ENCODE measurements around the gene LONP2.
"Not testable (repeated sequence)": the region's sequence is repeated elsewhere in the genome, so short reads cannot be mapped to it uniquely, and the experiment has no call there.

LONP2 gene

DNA sequence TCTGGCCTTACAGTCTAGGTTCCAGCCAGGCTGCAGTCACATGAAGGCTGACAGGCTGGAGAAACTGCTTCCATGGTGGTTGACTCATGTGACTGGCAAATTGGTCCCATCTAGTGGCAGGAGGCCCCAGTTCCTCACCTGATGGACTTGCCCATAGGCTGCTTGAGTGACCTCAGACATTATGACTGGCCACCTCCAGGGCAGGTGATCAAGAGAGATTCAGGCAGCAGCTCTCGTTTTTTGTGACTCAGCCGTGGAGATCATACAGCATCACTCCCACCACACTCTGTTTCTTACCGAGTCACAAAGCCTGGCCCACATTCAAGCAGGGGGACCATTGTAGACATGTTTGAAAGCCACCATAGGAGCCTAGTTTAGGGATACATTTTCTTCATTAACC lies 106.6 kb downstream of the LONP2 start:
- DNase-seq (no peak), ATAC-seq (replicated peaks) (peak; percentile 15 to 18)
- peaks cover 31 to 49% of the 10 kb centered on the region in 2 donors for H3K36me3 Mint-ChIP-seq
- no peaks in the 10 kb centered on the region for H3K27me3 Mint-ChIP-seq
- H3K9me3 Mint-ChIP-seq, result no peaks in the 10 kb centered on the region
- peak overlapping the region; percentile 69 for H3K27ac Mint-ChIP-seq
- H3K4me3 Mint-ChIP-seq, result no peak overlapping the region
- H3K4me1 Mint-ChIP-seq, result peaks cover 12 to 14% of the 10 kb centered on the region in 2 donors

DNA sequence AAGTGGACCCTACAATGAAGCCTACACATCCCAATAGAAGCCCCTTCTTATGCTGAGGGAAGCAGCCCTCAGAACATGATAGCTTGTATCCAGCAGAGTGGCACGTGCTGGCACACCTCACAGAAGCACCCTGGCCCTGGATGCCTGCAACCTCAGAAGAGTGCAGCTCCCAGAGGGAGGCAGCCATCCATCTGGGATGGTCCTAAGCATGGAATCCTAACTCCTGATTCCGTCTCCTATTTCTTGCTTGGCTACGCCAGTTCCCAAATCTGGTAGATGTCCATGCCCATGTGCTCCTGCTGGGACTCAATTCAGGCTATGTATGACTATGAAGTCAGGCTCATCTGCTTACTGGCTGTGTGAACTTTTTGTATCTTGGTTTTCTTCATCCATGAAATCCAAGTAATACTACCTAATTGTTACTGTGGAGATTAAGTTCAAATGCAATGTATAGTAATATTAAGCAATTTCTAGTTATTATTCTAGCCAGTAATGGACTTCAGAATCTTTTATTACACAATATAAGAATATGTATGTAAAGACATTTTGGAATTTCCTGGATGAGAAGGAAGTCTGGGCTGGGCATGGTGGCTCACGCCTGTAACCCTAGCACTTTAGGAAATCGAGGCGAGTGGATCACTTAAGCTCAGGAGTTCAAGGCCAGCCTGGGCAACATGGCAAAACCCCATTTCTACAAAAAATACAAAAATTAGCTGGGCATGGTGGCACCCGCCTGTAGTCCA lies 108.7 kb downstream of the LONP2 start:
- H3K27me3 Mint-ChIP-seq, result no peaks in the 10 kb centered on the region
- H3K36me3 Mint-ChIP-seq, result peaks cover 25 to 48% of the 10 kb centered on the region in 2 donors
- ATAC-seq (replicated peaks) (no peak), DNase-seq (no peak)
- no peak overlapping the region for H3K4me3 Mint-ChIP-seq
- H3K4me1 Mint-ChIP-seq, result peaks cover 14 to 26% of the 10 kb centered on the region in 2 donors
- no peaks in the 10 kb centered on the region for H3K9me3 Mint-ChIP-seq
- no peak overlapping the region for H3K27ac Mint-ChIP-seq

GRCh38 chr16:48353565-48354163 lies 109.6 kb downstream of the LONP2 start:
- peaks cover 18 to 28% of the 10 kb centered on the region in 2 donors for H3K4me1 Mint-ChIP-seq
- H3K27ac Mint-ChIP-seq, result peak overlapping the region; percentile 16
- DNase-seq (peak; percentile 57), ATAC-seq (replicated peaks) (peak; percentile 93 to 94)
- no peak overlapping the region for H3K4me3 Mint-ChIP-seq
- peaks cover 24 to 47% of the 10 kb centered on the region in 2 donors for H3K36me3 Mint-ChIP-seq
- H3K27me3 Mint-ChIP-seq, result no peaks in the 10 kb centered on the region
- H3K9me3 Mint-ChIP-seq, result no peaks in the 10 kb centered on the region

- not testable (repeated sequence) for H3K9me3 Mint-ChIP-seq; ATAC-seq (replicated peaks); DNase-seq; H3K27me3 Mint-ChIP-seq; H3K4me3 Mint-ChIP-seq; H3K27ac Mint-ChIP-seq
- Mint-ChIP-seq H3K36me3 (peaks cover 22 to 45% of the 10 kb centered on the region in 2 donors), H3K4me1 (peaks cover 17 to 28% of the 10 kb centered on the region in 2 donors)
Observed at GRCh38 chr16:48354385-48354784, 110.3 kb downstream of the LONP2 start.

DNA sequence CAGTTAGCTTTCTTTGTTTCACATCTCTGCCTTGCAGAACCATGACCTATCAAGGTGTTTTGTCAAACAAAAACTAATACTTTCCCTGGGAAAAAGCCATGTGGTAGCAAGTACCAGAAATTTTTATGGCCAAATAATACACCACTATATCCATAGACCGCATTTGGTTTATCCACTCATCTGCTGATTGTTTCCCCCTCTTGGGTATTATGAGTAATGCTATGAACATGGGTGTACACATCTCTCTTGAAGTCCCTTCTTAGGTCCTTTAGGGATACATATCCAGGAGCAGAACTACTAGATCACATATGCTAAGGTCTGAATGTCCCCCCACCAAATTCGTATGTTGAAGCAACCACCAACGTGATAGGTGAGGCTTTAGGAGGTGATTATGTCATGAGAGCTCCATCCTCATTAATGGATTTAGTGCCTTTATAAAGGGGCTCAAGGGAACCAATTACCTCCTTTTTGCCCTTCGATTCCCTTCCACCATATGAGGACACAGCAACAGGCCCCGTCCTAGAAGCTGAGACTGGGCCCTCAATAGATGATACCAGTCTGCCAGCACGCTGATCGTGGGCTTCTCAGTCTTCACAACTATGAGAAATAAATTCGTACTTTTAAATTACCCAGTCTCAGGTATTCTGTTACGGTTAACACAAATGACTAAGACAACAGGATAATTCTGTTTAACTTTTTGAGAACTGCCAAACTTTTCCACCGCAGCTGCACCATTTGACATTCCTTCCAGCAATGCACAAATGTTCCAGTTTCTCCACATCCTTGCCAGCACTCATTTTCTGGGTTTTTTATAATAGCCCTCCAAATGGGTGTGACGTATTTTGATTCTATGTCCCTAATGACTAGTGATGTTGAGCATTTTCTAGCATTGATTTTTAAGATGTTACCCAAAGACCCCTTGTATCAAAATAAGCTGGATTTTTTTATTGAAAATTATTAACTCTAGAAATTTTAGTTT lies 111.1 kb downstream of the LONP2 start:
- no peak for DNase-seq
- H3K36me3 Mint-ChIP-seq, result peaks cover 22 to 40% of the 10 kb centered on the region in 2 donors
- ATAC-seq (replicated peaks), result no peak
- H3K4me3 Mint-ChIP-seq, result no peak overlapping the region
- no peaks in the 10 kb centered on the region for H3K27me3 Mint-ChIP-seq
- H3K27ac Mint-ChIP-seq, result peak overlapping the region; percentile 16
- peaks cover 16 to 32% of the 10 kb centered on the region in 2 donors for H3K4me1 Mint-ChIP-seq
- H3K9me3 Mint-ChIP-seq, result no peaks in the 10 kb centered on the region

DNA sequence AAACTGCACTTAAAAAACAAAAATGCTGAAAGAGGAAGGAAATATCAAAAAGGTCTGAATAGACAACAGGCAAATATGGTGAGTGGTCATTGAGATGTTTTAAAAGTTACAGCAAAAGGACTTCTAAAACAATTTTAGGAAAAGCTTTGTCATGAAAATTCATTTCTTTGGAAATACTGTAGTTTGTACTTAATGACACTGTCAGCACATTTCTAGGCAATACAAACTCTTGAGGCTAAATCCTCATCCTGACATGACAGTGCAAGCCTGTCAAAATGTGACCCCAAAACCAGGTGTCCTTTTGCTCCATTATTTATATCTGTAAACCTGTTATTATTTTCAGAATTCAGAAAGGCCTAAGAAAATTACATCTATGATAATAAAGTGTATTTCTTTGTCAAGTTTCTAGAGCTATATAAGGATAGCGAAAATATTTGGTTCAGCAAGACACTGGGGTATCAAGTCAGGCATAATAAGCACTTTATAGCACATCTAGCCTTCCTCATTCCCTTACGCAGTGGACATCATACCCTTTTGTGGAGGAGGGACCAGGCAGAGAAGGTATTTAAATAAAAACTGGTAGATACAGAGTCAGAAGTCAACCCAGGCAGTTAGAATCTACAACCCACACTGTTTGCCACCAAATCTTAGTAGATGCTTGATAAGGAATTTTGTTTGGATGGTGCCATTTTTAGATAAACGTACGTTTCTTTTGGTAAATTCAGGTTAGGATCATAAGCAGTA lies 112.7 kb downstream of the LONP2 start:
- DNase-seq, result no peak
- H3K4me3 Mint-ChIP-seq, result no peak overlapping the region
- ATAC-seq (replicated peaks), result no peak
- H3K36me3 Mint-ChIP-seq, result peaks cover 26 to 37% of the 10 kb centered on the region in 2 donors
- no peaks in the 10 kb centered on the region for H3K9me3 Mint-ChIP-seq
- no peak overlapping the region for H3K27ac Mint-ChIP-seq
- no peaks in the 10 kb centered on the region for H3K27me3 Mint-ChIP-seq
- peaks cover 20 to 43% of the 10 kb centered on the region in 2 donors for H3K4me1 Mint-ChIP-seq

DNA sequence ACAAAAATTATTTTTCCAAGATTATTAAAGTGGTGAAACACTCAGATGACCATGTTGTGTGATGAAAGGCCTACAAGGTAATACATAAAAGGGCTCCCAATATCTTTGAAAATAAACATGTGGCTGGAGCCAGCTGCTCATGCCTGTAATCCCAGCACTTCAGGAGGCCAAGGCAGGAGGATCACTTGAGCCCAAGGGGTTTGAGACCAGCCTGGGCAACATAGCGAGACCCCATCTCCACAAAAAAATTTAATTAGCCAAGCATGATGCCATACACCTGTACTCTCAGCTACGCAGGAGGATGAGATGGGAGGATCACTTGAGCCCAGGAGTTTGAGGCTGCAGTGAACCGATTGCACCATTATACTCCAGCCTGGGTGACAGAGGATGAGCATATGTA lies 114.3 kb downstream of the LONP2 start:
- DNase-seq (no peak), ATAC-seq (replicated peaks) (no peak)
- Mint-ChIP-seq H3K36me3 (peaks cover 23 to 33% of the 10 kb centered on the region in 2 donors), H3K27me3 (no peaks in the 10 kb centered on the region), H3K4me3 (no peak overlapping the region), H3K9me3 (no peaks in the 10 kb centered on the region), H3K27ac (peak overlapping the region; percentile 67), H3K4me1 (peaks cover 21 to 44% of the 10 kb centered on the region in 2 donors)

GRCh38 chr16:48359983-48360382 lies 115.9 kb downstream of the LONP2 start:
- no peak for ATAC-seq (replicated peaks)
- Mint-ChIP-seq H3K9me3 (no peaks in the 10 kb centered on the region), H3K4me3 (no peak overlapping the region), H3K27ac (no peak overlapping the region), H3K27me3 (no peaks in the 10 kb centered on the region), H3K36me3 (peaks cover 14 to 23% of the 10 kb centered on the region in 2 donors), H3K4me1 (peaks cover 20 to 45% of the 10 kb centered on the region in 2 donors)
- DNase-seq, result no peak

GRCh38 chr16:48361012-48361411 lies 116.9 kb downstream of the LONP2 start:
- H3K4me3 Mint-ChIP-seq, result no peak overlapping the region
- H3K27ac Mint-ChIP-seq, result no peak overlapping the region
- ATAC-seq (replicated peaks), result no peak

DNA sequence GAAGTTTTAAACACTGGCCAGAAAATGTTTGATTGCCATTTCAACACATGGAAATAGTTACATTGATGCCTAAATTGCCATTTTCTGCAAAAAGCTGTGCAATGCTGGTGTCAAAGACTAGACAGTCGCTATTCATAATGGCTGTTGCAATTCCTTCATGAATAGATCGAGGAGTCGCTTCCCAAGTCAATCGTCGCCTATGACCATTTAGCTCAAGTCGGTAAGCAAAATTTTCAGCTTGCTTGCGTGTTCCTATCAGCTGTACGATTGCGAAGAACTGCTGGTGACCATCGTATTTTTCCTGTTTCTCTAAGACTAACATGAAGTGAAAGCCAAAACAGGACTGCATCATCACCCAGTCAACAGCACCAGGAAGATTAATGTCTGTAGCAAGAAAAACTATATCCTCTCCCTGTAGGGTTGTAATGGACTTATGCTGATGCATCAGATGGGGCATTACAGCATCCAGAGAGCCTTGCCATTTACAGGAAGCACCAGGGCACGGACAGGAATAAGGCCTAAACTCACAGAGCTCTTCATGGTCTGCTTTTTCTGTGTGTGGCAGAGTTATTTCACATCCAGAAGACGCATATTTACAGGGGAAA lies 117.5 kb downstream of the LONP2 start:
- Mint-ChIP-seq H3K36me3 (peaks cover 11 to 15% of the 10 kb centered on the region in 2 donors), H3K27ac (no peak overlapping the region), H3K4me3 (no peak overlapping the region), H3K9me3 (no peaks in the 10 kb centered on the region), H3K27me3 (no peaks in the 10 kb centered on the region), H3K4me1 (peaks cover 28 to 55% of the 10 kb centered on the region in 2 donors)
- ATAC-seq (replicated peaks) (no peak), DNase-seq (no peak)

More at GRCh38 chr16:48361012-48361411, 116.9 kb downstream of the LONP2 start:
- Mint-ChIP-seq H3K9me3 (no peaks in the 10 kb centered on the region), H3K36me3 (peaks cover 11 to 18% of the 10 kb centered on the region in 2 donors), H3K27me3 (no peaks in the 10 kb centered on the region), H3K4me1 (peaks cover 23 to 54% of the 10 kb centered on the region in 2 donors)
- DNase-seq, result no peak

GRCh38 chr16:48365025-48365600 lies 121.0 kb downstream of the LONP2 start:
- no peak for DNase-seq
- no peaks in the 10 kb centered on the region for H3K9me3 Mint-ChIP-seq
- peaks cover 33 to 59% of the 10 kb centered on the region in 2 donors for H3K4me1 Mint-ChIP-seq

GRCh38 chr16:48365601-48366164 lies 121.6 kb downstream of the LONP2 start:
- Mint-ChIP-seq H3K4me1 (peaks cover 32 to 54% of the 10 kb centered on the region in 2 donors), H3K27ac (peak overlapping the region; percentile 91), H3K4me3 (peak overlapping the region; percentile 84 to 85), H3K27me3 (no peaks in the 10 kb centered on the region), H3K36me3 (peaks cover 7 to 12% of the 10 kb centered on the region in 2 donors), H3K9me3 (no peaks in the 10 kb centered on the region)
- ATAC-seq (replicated peaks) (peak; percentile 97), DNase-seq (peak; percentile 74)

More at GRCh38 chr16:48365025-48365600, 121.0 kb downstream of the LONP2 start:
- H3K36me3 Mint-ChIP-seq, result peaks cover 7 to 12% of the 10 kb centered on the region in 2 donors
- peak overlapping the region; percentile 84 to 85 for H3K4me3 Mint-ChIP-seq
- no peaks in the 10 kb centered on the region for H3K27me3 Mint-ChIP-seq
- no peak overlapping the region for H3K27ac Mint-ChIP-seq
- no peak for ATAC-seq (replicated peaks)

Measured in stimulated activated naive B cell treated with anti-CD40 and anti-IgM and Interleukin-4, amounts not matched to agents 10 μg/mL and 1 μg/mL and 100 μg/mL, for 72 hours (primary cell).